DMS53 (cell line): Measurements from ENCODE around the gene CRYBA2.

Experiments used
- DNase-seq: peaks from one replicate; lab custom pipeline; 2025; lab: John Stamatoyannopoulos, UW

CRYBA2 gene

DNA sequence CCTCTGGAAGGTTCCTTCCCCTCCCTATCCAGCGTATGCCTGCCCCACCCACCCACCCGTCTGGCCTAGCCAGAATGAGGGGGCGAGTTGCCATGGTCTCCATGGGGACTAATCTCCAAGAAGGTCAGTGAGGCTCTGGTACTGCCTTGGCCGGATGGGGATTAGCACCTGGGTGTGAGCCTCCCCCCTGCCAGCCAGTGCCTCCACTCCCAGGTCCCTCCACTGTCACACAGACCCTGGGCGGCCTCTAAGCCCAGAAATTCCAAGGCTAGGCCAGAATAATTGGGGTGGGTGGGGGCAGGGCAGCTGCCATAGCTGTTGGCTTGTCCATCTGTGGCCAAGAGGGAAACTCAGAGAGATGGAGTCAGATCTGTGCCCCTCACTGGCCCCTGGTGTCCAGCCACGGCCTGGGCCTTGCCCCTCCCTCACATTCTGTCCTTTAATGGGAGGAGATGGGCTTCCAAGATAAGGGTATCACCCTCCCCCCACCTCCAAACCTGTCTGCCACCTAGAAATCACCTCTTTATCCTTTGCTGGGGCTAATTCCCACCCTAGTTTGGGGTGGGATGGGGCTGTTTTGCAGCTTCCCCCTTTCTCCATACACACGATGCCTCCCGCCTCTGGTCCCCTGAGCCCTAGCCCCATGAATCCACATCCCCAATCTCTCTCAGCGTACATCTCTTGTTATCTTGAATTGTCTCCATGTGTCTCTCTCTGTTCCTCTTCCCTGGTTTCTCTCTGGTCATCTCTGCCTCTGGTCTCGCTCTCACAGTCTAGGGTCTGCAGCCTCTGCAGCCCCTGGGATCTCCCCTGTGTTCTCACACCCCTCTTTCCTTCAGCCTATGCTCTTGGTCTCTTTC is 6.0 kb upstream of the CRYBA2 start:
- DNase-seq: peak; percentile 57

DNA sequence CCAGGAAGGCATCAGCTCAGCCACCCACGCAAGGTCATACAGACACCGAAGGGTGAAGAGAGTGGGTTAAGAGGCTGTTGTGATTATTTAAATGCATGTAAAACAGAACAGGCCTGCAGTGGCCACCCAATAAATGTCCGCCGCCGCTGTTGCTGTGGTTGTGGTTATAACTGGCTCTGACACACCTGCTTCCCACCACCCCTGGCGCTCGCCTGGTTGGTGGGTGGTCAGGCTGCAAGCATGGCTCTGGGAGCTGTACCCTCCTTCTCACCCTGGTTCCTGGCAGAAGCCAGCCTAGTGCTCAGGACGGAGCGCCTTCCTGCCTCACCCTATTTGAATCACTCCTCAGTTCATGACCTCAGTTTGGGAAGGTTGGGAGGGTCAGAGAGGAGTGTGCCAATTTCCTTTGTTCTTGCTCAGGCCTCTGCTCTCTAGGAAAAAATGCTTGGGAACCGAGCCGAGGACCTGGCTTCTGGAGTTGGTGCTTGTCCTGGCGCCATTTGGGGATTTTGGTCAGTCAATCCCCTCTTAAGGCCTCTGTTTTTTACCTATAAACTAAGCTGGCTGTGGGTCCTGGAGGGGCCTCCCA is 5.3 kb upstream of the CRYBA2 start:
- peak; percentile 68 for DNase-seq

DNA sequence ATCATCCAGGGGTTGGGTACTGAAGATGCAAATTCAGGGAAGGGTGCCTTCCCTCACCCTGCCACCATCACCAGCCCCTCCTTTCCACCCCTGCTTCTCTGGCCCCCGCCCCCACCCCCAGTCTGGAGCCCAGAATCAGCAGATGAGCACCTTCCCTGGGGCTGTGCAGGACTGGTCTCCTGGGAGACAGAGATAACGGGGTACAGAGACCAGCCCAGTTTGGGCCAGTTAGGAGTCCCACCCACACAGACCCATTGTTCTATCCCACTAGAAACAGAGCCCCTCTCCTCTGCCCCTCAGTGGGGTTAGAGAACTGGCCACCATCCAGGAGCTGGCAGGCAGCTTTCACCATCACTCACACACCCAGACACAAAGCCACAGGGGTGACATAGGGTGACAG is 4.5 kb upstream of the CRYBA2 start:
- DNase-seq: peak; percentile 72

DNA sequence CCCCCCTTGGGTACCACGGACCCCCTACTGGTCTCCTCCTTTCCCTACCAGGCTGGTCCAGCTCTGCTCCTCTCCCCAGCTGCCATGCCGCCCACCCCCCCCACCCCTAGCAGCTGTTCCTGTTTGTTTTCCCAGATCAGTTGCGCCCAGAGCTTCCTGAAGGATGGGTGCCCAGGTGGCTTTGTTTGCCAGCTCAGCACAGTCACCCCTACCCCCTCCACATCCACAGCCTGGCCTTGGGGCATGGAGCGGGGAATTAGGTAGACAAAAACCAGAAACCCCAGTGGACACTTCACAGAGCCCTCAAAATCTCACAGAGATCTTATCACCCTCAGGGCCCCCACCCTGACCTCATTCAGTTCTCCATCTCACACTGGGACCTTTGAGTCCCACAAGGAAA is 3.7 kb upstream of the CRYBA2 start:
- DNase-seq: peak; percentile 95

DNA sequence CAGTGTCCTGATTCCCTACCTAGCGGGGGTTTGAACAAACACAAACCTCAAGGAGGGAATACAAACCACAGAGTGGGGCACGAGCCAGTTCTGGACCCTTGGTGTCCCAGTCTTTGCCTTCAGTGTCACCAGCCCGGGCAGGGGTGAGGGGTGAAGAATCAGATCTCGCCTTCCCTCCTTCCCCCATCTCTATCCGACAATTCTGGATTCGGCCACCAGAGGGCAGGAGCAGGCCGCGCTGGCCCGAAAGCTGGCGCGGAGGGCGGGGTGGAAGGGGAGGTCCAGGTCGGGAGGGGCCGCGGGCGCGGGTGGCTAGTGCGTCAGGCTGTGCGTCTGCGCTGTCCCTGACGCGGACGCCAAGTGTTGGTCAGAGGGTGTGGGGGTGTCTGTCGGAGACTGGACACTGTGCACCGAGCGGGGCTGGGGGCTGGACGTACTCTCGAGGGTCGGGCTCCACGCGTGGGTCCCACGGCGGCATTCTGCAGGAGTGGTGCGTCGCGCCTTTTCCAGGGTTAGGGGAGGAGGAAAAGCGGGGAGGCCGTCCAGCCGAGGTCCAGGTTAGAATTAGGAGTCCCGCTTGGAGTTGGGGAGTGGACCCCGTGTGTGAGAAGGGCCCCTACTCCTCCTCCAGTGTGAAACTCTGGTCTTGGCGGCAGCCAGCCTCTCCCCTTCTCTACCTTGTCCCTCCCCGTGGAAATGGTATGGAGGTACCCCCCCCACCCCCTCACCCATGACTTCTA is 2.9 kb upstream of the CRYBA2 start:
- peak; percentile 95 for DNase-seq

DNA sequence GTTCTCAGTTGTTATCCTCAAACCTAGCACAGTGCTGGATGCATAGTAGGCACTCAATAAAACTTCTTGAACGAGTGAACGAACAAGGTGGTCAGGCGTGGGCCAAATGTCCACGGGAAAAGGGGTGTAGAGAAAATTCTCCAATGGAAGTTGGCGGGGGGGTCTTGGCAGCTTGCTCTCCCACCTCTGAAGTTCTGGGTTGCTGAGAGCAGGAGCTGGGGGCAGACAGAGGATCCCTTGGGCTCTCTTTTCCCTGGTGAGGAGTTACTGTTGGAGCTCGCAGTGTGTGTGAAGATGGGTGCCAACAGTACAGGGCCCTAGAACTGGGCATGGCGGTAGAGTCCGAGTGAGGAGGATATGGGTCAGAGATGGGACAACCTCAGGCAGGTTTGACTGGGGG is 2.3 kb upstream of the CRYBA2 start:
- DNase-seq: no peak

DNA sequence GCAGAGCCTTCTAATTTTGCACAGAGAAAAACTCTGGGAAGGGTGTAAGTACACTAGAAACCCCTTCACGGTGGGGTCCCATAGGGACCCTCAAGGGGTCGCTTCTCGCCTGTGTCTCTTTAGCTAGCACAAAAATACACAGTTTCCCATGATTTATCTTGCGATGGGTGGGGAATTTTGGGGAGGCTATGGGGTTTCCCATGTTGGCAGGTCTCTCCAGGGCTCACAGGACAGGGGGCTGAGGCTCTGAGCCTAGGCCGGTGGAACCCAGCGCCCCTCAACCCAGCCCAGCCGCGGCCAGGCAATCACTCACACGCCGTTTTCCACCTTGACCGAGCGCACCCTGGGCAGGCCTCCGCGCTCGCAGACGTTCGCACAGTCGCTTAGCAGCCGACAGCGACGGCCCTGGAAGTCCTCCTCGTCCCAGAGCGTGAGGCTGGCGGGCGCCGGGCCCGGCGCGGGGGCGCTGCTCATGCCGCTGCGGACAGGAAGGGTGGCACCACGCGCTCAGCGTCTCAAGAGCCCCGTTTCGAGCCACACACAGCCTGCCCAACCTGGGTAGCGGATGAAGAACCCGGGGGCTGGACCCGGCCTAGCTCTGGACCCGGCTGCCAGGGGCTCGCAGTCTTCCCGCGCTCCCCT is 398 bp downstream of the CRYBA2 start:
- DNase-seq: peak; percentile 80

DNA sequence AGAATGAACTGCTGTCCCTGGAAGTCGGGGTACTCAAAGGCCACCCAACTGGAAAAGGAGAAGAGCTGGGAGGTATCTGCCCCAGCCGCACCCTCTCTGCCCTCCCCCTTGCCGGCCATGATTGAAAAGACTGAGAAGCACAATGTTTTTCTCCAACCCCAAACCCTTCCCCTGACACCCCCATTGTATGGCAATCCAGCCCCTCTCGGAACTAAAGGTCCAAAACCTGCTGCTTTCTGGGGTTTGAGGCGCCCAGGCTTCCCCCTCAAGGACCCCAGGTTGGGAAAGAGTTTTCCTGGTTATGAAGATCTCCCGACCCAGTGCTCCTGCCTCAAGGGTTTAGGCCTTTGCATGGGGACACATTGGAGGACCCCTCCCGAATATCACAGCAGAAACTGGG is 1.0 kb downstream of the CRYBA2 start:
- no peak for DNase-seq

DNA sequence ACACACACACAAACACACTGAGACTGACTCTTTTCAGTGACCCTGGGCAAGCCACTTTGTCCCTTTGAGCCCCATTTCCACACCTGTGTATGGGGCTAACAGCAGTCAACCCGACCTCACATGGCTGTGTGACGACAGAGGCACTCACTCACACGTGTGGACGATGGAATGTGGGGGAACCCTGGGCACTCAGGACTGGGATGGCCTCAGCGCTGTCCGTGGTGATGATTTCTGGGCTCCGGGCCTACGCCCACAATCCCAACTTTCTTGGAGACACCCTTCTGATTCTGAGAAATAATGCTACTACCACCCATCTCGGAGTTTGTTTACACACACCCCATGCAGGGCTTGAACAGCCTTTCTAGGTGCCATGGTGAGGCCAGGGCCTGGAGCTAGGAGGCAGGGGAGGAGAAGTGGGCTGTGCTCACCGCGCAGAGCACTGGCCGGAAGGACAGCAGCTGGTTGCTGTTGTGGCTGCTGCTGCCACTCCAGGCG is 1.5 kb downstream of the CRYBA2 start:
- peak; percentile 20 for DNase-seq

DNA sequence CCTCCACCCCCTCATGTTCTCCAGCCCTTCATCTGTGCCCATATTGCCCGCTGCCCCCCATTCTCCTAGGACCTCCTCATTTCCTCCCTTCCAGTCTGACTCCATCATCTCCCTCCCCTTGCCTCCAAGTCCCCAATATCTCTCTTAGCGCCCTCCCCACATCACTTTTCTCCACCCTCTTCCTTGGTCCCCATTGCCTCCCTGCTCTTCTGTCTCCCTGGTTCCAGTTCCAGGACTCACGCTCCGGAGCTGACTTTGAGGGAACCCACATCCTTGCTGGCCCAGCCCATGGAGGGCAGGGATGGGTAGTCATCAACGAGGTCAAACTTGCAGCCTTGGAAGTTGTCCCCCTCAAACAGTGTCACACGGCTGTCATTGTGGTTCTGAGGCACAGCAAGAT is 2.6 kb downstream of the CRYBA2 start:
- no peak for DNase-seq

DNA sequence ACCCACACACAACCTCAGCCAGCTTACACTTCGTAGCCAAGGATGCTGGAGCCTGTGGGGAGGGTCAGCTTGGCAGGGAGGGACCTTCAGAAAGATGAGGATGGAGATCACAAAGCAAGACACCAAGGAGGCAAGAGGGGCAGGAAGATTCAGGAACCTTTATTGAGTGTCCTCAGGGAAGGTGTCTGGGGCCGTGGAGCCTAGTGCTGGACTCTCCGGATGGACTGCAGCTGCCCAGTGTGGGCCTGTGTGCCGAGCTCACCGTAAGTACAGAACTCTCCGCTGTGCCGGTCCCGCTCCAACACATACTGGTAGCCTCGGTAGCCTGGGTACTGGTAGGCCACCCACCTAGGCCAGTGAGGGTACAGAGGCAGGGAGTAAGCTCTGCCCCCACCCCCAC is 3.2 kb downstream of the CRYBA2 start:
- DNase-seq: no peak

DNA sequence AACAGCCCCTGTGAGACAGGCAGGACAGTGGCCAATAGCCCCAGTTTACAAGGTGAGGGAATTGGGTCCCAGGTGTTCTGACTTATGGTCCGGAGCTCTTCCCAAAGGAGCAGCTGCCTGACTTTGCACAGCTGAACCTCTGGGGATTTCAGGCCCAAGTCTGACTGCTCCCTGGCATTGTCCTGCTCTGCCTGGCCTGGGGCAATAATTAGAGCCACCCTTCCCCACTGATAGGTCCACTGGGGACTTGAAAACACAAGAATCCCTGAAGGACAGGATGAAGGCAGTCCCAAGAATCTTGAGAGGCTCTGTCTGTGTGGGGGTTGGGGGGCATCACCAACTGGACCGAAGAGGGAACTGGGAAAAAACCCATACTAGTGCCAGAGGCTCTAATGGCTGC is 4.6 kb downstream of the CRYBA2 start:
- no peak for DNase-seq

DNA sequence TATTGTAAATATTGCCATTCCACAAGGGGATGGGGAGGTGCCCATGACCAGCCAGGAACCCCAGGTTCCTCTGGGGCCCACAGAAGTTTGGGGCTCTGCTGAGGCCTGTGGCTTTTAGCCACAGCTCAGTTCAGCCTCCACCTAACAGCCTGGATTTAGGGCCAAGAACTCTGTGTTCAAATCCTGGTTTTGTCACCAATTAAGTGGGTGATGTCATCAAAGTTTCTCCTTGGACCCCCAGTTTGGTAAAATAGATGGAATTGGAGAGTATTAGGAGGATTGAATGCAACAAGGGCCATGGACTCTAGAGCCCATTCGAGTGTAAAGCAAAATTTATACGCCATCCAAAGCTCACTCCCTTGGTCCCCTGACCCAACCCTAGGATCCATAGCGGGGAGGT is 5.1 kb downstream of the CRYBA2 start:
- DNase-seq: no peak

DNA sequence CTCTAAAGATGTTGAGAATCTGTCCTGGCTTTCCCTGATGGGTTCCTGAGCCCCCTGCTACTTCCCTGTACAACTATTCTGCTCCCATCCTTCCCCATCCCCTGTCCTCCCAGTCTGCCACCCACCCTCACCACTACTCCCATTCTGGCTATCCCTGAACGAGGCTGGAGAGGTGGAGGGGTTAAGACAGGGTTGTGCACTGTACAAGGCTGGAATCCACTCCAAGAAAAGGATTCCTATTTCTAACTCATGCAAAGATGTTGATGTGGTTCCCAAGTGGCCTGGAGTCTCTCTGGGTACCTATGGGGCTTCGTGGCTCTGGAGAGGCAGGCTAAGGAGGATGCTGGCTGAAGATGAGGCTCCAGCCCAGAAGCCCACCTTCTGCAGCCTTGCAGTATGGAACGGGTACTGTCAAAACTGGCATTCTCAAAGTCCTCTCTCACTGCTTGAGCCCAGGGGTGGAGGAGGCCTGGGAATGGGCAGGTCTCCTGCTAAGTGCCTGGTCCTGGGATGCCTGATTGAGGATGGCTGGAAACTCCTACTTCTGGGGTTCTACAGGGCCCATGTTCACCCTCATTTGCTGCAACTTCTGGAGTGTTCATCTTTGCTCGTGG is 7.0 kb downstream of the CRYBA2 start:
- DNase-seq: no peak

DNA sequence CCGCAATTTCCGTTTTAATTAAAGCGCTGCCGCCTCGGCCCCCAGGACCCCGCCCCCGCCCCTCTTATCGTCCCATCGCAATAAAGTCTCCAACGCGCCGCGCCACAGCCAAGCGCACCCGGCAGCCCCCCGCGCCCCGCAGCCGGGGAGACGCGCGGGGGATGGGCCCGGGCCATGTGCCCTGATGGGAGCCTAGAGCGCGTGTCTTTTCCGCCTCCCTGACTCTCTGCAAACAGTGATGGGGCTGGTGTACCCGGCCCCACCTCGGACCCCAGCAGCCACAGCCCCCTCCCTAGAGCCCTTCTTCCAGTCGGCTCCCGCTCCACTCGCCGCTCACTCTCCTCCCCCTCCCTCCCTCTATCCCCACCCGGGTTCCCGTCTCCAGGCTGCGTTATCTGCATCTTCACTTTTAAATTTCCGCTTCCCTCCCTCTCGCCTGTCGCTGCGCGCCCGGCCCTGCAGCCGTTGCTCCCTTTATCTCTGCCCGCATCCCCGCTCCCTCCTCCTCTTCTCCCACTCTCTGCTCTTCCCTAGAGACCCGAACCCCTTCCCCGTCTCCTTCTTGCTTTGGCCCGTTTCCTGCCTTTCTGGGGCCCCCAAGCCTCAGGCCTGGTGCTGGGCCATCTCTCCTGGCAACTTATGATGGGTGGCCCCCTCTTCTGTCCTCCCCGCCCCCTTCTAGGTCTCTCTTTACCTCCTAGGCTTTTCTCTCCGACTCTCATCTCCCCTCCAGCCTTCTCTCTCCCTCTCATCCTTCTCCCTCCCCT is 7.7 kb downstream of the CRYBA2 start:
- DNase-seq: no peak

DNA sequence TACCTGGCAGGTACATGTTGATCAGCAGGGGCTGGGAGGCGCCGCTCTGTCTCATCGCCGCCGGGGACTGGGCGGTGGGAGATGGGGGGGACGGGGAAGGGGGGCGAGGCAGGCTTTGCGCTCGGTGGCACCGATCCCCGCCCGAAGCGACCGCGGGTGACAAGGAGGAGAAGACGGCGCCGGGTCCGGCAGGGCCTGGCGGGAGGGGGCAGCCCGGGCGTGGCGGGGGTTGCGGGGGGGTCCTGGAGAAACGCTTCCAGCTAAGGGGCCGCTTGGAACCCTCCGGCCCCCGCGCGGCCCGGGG is 8.2 kb downstream of the CRYBA2 start, which contains the start of gene FEV:
TSS of gene FEV (minus strand) at position 164 of the 304 bp plus-strand sequence. CDS start at position 55, 109 bp downstream.
- DNase-seq: no peak

DNA sequence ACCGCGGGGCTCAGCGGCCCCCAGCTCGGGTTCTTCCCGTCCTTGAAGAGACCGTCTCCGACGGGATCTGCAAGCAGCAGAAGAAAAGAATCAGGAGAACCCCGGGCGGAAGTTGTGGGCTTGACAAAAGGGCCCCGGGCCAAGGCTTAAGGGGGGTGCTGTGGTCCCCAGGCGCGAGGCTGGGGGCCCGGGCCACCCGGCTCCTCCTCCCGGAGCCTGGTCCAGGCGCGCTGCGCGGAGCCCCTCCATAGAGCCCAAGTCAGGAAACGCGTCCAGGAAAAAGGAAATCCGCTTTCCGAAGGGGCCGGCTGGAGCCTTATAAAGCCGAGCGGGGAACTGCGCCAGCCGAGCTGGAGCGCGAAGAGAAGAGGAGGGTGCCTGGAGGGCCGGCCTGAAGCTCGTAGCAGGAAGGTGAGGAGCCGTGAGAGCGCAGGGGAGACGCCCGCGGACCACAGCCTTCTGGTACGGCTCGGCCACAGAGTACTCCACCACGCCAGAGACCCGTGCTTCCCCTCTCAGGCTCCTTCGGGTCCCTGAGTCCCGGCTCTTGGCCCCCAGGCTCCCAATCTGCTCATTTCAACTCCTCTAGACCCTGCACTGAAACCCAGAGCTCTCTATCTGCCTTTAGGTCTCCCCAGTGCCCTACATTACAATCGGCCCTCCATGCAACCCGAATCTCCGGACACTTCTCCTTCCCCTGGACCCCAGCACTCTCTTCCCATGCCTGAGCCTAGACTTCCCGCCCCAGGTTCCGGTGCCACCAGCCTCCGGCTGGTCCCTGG is 8.8 kb downstream of the CRYBA2 start:
- DNase-seq: peak; percentile 72

DNA sequence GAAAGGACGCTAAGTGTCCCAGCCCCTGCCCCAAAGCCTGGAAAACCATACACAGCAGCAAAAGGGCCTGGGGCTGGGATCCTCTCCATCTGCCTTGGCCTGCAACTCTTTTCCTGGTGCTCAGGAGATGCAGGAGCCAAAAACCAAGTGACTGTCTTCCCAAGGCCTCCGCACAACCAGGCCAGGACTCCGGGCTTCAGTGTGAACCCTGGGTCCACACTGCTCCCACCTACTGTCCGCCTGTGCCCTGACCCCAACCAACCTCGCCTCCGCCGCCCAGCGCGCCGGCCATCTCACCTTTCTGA is 9.3 kb downstream of the CRYBA2 start:
- no peak for DNase-seq

DNA sequence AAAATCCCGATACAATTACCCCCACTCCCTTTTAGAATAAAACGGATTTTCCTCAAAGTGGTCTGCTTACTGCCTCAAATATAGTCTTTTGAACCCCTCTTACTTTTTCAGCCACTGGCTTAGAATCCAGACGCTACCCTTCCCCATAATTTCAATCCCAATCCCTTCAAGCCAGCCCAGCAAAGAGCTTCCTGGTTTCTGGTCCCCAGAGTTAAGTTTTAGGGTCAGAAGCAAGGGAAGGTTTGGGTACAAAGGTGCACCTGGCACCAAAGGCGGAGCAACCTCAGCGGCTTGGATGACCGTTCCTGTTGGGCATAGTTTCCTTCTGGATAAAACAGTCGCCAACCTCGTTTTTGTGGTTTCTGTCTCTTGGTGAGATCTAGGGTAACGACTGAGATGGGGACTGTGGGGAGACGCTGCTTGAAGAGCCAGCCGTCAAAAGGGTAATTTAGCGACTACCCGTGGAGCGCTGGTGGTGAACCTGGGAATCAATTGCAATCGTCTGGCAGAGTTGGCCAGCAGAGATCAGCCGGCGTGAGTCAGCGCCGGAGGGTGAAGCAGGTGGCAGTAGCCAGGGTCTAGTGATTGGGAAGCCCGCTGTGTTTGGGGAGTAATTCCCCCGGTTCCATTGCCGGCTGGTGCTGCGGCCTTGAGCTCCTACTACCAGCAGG is 9.8 kb downstream of the CRYBA2 start:
- peak; percentile 74 for DNase-seq
